ENCODE measurements around the gene RND1. TPM values are rescaled to one million over a fixed set of nuclear protein-coding genes. Genes with fewer than 3 reads are reported as not detected.

RND1 gene
- total RNA-seq, 1 donor from 2014 or later = 15.0 TPM

GRCh38 chr12:48883305-48884161 lies 17.9 kb upstream of the RND1 start:
- Mint-ChIP-seq H3K4me1 (peaks cover 42% of the 10 kb centered on the region), H3K36me3 (no peaks in the 10 kb centered on the region), H3K27me3 (ENCODE audit: low read depth) (no peaks in the 10 kb centered on the region), H3K4me3 (peak overlapping the region; percentile 13), H3K27ac (peak overlapping the region; percentile 97), H3K9me3 (no peaks in the 10 kb centered on the region)
- no peak for TF ChIP-seq CTCF (IDR thresholded peaks at IDR 0.05; ENCODE audit: unreplicated experiment)
- DNase-seq (ENCODE audit: low spot score in 2 of 2, unreplicated experiment in 2 of 2) = no peak

DNA sequence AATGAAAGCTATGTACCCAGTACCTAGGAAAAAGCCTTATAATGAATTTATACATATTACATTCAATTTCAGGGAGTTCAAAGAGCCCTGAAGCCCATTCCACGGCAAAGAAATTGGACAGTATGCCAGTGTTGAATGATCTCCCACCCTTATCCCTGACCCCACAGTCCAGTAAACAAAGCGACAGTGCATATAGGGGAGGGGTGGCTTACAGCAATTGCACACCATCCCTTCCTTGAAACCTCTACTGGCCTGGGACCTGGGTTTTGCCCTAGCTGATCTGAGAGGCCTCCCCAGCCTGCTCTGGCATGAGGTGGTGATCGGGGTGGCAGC lies 17.3 kb upstream of the RND1 start:
- Mint-ChIP-seq H3K9me3 (no peaks in the 10 kb centered on the region), H3K27ac (peak overlapping the region; percentile 97), H3K36me3 (no peaks in the 10 kb centered on the region), H3K27me3 (ENCODE audit: low read depth) (no peaks in the 10 kb centered on the region), H3K4me1 (peaks cover 42% of the 10 kb centered on the region), H3K4me3 (no peak overlapping the region)
- DNase-seq (ENCODE audit: low spot score in 2 of 2, unreplicated experiment in 2 of 2) = no peak
- no peak for TF ChIP-seq CTCF (IDR thresholded peaks at IDR 0.05; ENCODE audit: unreplicated experiment)

- no peak for TF ChIP-seq CTCF (IDR thresholded peaks at IDR 0.05; ENCODE audit: unreplicated experiment)
- H3K27me3 Mint-ChIP-seq (ENCODE audit: low read depth) = no peaks in the 10 kb centered on the region
- no peaks in the 10 kb centered on the region for H3K36me3 Mint-ChIP-seq
- peaks cover 42% of the 10 kb centered on the region for H3K4me1 Mint-ChIP-seq
- peak in 1 of 2 experiments; percentile 52 for DNase-seq (ENCODE audit: low spot score in 2 of 2, unreplicated experiment in 2 of 2)
- no peaks in the 10 kb centered on the region for H3K9me3 Mint-ChIP-seq
- H3K27ac Mint-ChIP-seq = peak overlapping the region; percentile 97
- H3K4me3 Mint-ChIP-seq = peak overlapping the region; percentile 39
Measured at GRCh38 chr12:48882315-48882687, 16.6 kb upstream of the RND1 start.

DNA sequence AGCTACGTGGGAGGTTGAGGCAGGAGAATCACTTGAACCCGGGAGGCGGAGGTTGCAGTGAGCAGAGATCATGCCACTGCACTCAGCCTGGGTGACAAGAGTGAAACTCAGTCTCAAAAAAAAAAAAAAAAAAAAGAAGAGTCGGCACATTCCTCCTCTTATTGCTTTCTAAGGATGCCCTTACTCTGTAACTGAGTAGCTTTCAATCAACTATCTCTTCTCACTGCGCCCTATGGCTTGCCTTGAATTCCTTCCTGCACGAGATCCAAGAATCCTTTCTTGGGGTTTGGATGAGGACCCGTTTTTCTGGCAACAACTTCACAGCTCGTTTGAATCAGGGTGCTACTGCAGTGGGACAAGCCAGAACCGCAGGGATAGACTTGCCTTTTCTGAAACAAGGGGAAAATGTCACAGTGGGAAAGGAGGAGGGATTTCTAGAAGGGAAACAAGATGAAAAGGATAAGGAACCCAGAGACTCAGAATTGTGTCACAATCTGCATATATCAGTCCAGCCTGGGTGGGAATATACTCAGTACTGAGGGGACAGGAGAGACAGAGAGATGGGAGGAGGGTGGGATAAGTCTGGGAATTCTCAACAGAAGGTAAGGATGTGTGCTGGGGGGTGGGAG lies 16.1 kb upstream of the RND1 start:
- peak overlapping the region; percentile 97 for H3K27ac Mint-ChIP-seq
- H3K4me3 Mint-ChIP-seq = peak overlapping the region; percentile 39
- H3K9me3 Mint-ChIP-seq = no peaks in the 10 kb centered on the region
- H3K27me3 Mint-ChIP-seq (ENCODE audit: low read depth) = no peaks in the 10 kb centered on the region
- TF ChIP-seq CTCF (IDR thresholded peaks at IDR 0.05; ENCODE audit: unreplicated experiment) = no peak
- no peak for DNase-seq (ENCODE audit: low spot score in 2 of 2, unreplicated experiment in 2 of 2)
- H3K4me1 Mint-ChIP-seq = peaks cover 45% of the 10 kb centered on the region
- H3K36me3 Mint-ChIP-seq = no peaks in the 10 kb centered on the region

DNA sequence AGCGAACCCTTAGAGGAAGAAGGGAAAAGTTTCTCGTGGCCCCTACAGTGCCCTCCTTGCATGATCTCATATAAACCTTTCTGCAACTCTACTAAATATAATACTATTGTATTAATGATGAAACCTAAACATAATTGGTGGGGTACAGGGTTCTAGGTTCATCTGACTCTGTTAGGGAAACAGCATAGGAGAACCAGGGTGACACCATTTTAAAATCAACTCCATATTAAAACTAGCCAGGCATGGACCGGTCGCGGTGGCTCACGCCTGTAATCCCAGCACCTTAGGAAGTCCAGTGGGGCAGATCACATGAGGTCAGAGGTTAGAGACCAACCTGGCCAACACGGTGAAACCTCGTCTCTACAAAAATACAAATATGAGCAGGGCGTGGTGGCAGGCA lies 15.0 kb upstream of the RND1 start:
- no peak overlapping the region for H3K4me3 Mint-ChIP-seq
- no peaks in the 10 kb centered on the region for H3K9me3 Mint-ChIP-seq
- no peak for TF ChIP-seq CTCF (IDR thresholded peaks at IDR 0.05; ENCODE audit: unreplicated experiment)
- no peaks in the 10 kb centered on the region for H3K27me3 Mint-ChIP-seq (ENCODE audit: low read depth)
- no peak for DNase-seq (ENCODE audit: low spot score in 2 of 2, unreplicated experiment in 2 of 2)
- H3K4me1 Mint-ChIP-seq = peaks cover 50% of the 10 kb centered on the region
- peak overlapping the region; percentile 55 for H3K27ac Mint-ChIP-seq
- H3K36me3 Mint-ChIP-seq = no peaks in the 10 kb centered on the region
